ENCODE results near the gene KRT5.

KRT5 gene

DNA sequence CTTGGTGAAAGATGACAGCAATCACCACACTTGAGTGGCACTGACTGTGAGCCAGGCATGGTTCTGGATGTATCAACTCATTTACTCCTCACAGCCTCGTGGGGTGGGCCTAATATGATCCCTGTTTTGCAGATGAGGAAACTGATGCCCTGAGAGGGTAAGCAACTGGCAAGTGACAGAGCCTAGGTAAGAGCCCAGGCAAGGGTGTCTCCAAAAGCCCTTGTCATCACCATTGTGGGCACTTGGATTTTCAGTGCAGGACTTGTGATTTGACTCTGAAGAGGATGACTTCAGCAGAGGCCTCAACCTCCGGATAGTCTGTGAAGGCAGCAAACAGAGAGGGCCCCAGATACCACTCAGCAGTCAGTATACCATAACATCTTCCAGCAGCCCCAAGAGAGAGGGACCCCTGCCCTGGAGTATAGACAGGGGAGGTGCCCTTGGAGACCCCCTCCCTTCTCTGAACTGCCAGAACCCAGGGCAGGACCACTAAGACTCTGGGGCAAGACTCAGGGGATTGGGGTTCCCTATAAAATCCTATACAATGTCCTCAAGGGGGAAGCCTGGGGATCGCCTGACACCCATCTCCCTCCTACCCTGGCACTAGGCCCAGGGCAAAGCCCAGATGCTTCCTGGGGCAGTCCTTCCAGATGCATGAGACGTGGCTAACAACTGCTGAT is 7.1 kb upstream of the KRT5 start:
- no peak for ATAC-seq
- TF ChIP-seq RARB (CRISPR knock-in tag; IDR thresholded peaks at IDR 0.05) (no peak), BACH2 (CRISPR knock-in tag; IDR thresholded peaks at IDR 0.05; ENCODE audit: borderline replicate concordance) (no peak), PATZ1 (CRISPR knock-in tag; IDR thresholded peaks at IDR 0.05; ENCODE audit: borderline replicate concordance) (no peak), ZFP3 (CRISPR knock-in tag; IDR thresholded peaks at IDR 0.05) (no peak), ZFP30 (CRISPR knock-in tag; IDR thresholded peaks at IDR 0.05) (no peak), OSR1 (CRISPR knock-in tag; IDR thresholded peaks at IDR 0.05) (no peak), ZNF70 (CRISPR knock-in tag; IDR thresholded peaks at IDR 0.05) (no peak)
- TF ChIP-seq, protein P1, sequence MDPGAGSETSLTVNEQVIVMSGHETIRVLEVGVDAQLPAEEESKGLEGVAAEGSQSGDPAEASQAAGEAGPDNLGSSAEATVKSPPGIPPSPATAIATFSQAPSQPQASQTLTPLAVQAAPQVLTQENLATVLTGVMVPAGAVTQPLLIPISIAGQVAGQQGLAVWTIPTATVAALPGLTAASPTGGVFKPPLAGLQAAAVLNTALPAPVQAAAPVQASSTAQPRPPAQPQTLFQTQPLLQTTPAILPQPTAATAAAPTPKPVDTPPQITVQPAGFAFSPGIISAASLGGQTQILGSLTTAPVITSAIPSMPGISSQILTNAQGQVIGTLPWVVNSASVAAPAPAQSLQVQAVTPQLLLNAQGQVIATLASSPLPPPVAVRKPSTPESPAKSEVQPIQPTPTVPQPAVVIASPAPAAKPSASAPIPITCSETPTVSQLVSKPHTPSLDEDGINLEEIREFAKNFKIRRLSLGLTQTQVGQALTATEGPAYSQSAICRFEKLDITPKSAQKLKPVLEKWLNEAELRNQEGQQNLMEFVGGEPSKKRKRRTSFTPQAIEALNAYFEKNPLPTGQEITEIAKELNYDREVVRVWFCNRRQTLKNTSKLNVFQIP (CRISPR knock-in tag; IDR thresholded peaks at IDR 0.05; ENCODE audit: borderline replicate concordance, low read depth), result no peak

DNA sequence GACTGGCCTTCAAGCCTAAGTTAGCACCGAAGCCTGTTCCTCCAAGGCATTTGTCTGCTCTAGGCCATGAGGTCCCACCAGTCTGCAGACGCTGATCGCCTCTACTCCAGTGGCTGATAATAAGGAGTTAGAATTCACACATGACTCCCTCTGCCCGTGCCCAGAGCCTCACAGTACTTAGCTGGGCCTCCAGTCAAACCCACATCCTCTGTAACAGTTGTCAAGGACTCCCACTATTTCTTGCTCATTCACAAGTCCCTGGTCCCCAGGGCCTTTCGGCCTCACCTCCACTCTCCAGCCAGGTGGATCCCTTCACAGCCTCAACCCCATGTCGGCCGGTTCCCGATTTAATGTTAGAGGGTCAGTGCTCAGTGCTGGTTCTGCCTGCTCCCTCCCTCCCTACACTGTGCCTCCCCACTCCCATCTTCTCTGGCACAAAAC is 6.3 kb upstream of the KRT5 start:
- ATAC-seq, result no peak
- TF ChIP-seq ARNTL (CRISPR knock-in tag; IDR thresholded peaks at IDR 0.05; ENCODE audit: borderline replicate concordance, low read depth) (no peak), ZNF70 (CRISPR knock-in tag; IDR thresholded peaks at IDR 0.05) (no peak), RARB (CRISPR knock-in tag; IDR thresholded peaks at IDR 0.05) (no peak), ISL1 (CRISPR knock-in tag; IDR thresholded peaks at IDR 0.05) (no peak), OSR1 (CRISPR knock-in tag; IDR thresholded peaks at IDR 0.05) (no peak), ZNF8 (CRISPR knock-in tag; IDR thresholded peaks at IDR 0.05) (no peak), CSRNP3 (CRISPR knock-in tag; IDR thresholded peaks at IDR 0.05) (no peak)
- TF ChIP-seq, protein P2, sequence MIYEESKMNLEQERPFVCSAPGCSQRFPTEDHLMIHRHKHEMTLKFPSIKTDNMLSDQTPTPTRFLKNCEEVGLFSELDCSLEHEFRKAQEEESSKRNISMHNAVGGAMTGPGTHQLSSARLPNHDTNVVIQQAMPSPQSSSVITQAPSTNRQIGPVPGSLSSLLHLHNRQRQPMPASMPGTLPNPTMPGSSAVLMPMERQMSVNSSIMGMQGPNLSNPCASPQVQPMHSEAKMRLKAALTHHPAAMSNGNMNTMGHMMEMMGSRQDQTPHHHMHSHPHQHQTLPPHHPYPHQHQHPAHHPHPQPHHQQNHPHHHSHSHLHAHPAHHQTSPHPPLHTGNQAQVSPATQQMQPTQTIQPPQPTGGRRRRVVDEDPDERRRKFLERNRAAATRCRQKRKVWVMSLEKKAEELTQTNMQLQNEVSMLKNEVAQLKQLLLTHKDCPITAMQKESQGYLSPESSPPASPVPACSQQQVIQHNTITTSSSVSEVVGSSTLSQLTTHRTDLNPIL (CRISPR knock-in tag; IDR thresholded peaks at IDR 0.05; ENCODE audit: low read depth), result no peak

GRCh38 chr12:52525661-52526499 is 5.7 kb upstream of the KRT5 start:
- ATAC-seq, result no peak
- TF ChIP-seq CSDC2 (CRISPR knock-in tag; IDR thresholded peaks at IDR 0.05), result no peak
- TF ChIP-seq ZFP30 (CRISPR knock-in tag; IDR thresholded peaks at IDR 0.05), result no peak
- no peak for TF ChIP-seq PATZ1 (CRISPR knock-in tag; IDR thresholded peaks at IDR 0.05; ENCODE audit: borderline replicate concordance)
- TF ChIP-seq TOX (CRISPR knock-in tag; IDR thresholded peaks at IDR 0.05; ENCODE audit: borderline replicate concordance), result no peak
- no peak for TF ChIP-seq BACH2 (CRISPR knock-in tag; IDR thresholded peaks at IDR 0.05; ENCODE audit: borderline replicate concordance)
- TF ChIP-seq ZNF565 (CRISPR knock-in tag; conservative IDR thresholded peaks at IDR 0.05; ENCODE audit: low read depth), result no peak
- TF ChIP-seq TCF4 (CRISPR knock-in tag; IDR thresholded peaks at IDR 0.05; ENCODE audit: borderline replicate concordance), result no peak
- no peak for TF ChIP-seq GLIS3 (CRISPR knock-in tag; IDR thresholded peaks at IDR 0.05)
- TF ChIP-seq RARB (CRISPR knock-in tag; IDR thresholded peaks at IDR 0.05), result no peak
- TF ChIP-seq ZNF70 (CRISPR knock-in tag; IDR thresholded peaks at IDR 0.05), result no peak
- TF ChIP-seq ZFP3 (CRISPR knock-in tag; IDR thresholded peaks at IDR 0.05), result no peak
- TF ChIP-seq ESRRG (CRISPR knock-in tag; IDR thresholded peaks at IDR 0.05), result no peak
- no peak for TF ChIP-seq ZC3H10 (CRISPR knock-in tag; IDR thresholded peaks at IDR 0.05)
- TF ChIP-seq SNAI2 (CRISPR knock-in tag; IDR thresholded peaks at IDR 0.05), result no peak
- TF ChIP-seq, protein P1 (CRISPR knock-in tag; IDR thresholded peaks at IDR 0.05; ENCODE audit: borderline replicate concordance, low read depth), result no peak
- no peak for TF ChIP-seq CSRNP3 (CRISPR knock-in tag; IDR thresholded peaks at IDR 0.05)
- TF ChIP-seq ISL1 (CRISPR knock-in tag; IDR thresholded peaks at IDR 0.05), result no peak
- TF ChIP-seq ARNTL (CRISPR knock-in tag; IDR thresholded peaks at IDR 0.05; ENCODE audit: borderline replicate concordance, low read depth), result no peak

Measured in SK-N-SH treated with all-trans-retinoic acid at 6 μM for 48 hours (cell line).